ENCODE results near the gene HOXB6. TPM values are rescaled to one million over a fixed set of nuclear protein-coding genes. Genes with fewer than 3 reads are reported as not detected.

HOXB6 gene
- polyA plus RNA-seq, 3 donors from 2014 or later, result not detected

DNA sequence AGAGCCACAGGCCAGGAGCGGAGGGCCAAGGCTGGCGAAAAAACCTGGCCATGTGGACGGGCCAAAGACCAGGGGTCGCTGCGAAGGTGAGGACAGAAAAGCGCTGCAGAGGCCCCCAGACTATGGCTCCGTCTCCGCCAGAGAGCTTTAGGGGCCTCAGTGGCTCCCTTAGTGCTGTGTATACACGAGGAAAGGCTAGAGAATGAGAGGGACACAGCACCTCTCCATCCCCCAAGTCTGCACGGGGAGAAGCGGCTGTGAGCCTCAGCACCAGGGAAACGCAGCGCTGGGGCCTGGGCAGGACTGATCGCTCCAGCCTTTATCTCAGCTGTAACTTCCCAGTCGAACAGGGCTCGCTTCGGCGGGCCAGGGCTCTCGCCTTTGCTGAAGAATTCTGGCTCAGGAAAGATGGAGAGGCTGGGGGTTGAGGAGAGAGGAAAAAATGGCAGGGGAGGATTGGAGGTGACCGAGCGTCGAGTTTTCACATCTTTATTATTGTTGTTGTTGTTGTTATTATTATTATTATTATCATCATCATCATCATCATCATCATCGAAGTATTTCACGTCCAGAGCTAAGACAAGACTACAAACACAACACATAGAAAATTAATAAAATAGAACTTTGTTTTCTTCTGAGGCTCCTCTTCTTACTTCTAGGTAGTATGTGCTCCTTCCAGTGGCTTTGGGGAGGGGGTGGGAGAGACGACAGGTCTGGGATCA, 9.3 kb downstream of the HOXB6 start:
- H3K4me1 Mint-ChIP-seq, result peaks cover 42 to 61% of the 10 kb centered on the region in 2 donors
- H3K27ac Mint-ChIP-seq, result no peak overlapping the region
- H3K9me3 Mint-ChIP-seq, result no peaks in the 10 kb centered on the region
- H3K27me3 Mint-ChIP-seq (ENCODE audit: low read depth in 3 of 3), result peaks cover 48 to 64% (median 51%) of the 10 kb centered on the region in 3 donors
- DNase-seq, result no peak
- peak overlapping the region in 3 of 5 donors; percentile 7 to 47 (median 42) for H3K4me3 Mint-ChIP-seq
- H3K36me3 Mint-ChIP-seq, result peaks cover 0 to 3% (median 3%) of the 10 kb centered on the region in 3 donors

DNA sequence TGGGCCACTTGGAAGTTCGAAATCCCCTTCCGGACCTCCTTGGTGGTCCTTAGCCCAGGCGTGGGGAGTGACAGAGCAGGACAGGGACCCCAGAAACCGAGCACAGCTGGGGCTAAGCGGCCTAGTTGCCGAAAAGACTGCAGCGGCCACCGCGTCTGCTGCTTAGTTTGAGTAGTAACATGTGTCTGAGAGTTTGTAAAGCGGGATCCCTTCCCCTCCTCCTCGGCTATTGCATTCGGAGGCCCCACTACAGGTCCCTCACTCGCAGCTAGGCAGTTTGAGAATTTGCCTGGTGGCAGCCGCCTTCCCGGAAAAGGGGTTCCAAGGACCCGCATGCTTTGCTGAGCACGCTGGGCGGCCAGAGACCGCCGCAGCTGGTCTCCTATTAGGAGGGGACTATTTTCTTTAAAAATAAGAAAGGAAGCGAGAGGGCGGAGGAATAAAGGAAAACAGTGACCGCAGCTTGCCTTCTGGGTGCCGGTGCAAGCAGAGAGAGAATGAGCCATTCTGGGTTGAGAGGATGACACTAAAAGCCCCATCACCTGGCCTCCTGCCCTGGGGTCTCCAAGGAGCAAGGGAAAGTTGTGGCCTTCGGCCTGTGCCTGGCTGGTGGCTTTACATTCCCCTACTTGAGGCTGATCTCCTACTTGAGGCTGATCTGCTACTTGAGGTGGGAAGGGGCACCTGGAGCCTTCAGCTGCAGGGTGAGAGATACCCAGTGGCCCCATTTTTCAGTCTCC, 10.1 kb downstream of the HOXB6 start:
- H3K4me1 Mint-ChIP-seq, result peaks cover 42 to 61% of the 10 kb centered on the region in 2 donors
- H3K9me3 Mint-ChIP-seq, result no peaks in the 10 kb centered on the region
- peaks cover 0 to 3% (median 3%) of the 10 kb centered on the region in 3 donors for H3K36me3 Mint-ChIP-seq
- H3K27ac Mint-ChIP-seq, result no peak overlapping the region
- peaks cover 43 to 67% (median 44%) of the 10 kb centered on the region in 3 donors for H3K27me3 Mint-ChIP-seq (ENCODE audit: low read depth in 3 of 3)
- peak overlapping the region in 1 of 5 donors; percentile 42 for H3K4me3 Mint-ChIP-seq
- DNase-seq, result no peak

DNA sequence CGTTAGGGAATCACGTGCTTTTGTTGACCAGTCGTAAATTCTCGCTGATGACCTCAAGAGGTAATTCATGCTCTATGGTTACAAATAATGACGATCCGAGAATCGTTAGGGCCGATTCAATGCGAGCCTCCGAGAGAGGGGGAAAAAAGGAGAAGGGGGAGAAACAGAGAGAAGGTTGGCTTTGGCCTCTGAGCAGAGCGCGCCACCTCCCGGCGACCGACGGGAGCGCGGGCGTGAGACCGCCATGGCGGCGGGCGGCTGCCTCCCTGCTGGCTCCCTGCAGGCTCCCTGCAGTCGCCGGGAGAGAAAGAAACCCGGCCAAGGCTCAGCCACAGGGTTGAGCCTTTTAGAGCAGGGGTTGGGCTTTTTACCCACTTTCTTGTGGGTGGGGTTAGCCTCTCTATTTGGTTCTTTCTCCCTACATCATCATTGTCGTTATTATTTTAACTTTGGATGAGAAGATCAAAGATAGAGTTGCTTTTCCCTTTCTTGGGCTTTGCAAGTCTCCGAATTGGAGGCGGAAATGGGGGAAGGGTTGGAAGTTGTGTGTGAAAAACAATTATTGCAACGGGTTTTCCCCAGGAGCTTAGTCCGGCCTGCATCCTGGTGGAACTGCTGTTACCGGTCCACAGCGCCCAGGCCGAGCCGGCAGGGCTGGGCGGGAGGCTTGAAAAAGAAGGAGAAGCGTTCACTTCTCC, 10.8 kb downstream of the HOXB6 start:
- Mint-ChIP-seq H3K27me3 (ENCODE audit: low read depth in 3 of 3) (peaks cover 38 to 65% (median 43%) of the 10 kb centered on the region in 3 donors), H3K36me3 (peaks cover 0 to 3% (median 3%) of the 10 kb centered on the region in 3 donors), H3K4me3 (peak overlapping the region; percentile 78 to 88 (median 83)), H3K27ac (no peak overlapping the region), H3K4me1 (peaks cover 42 to 59% of the 10 kb centered on the region in 2 donors), H3K9me3 (no peaks in the 10 kb centered on the region)
- peak; percentile 74 to 80 (median 78) for DNase-seq

DNA sequence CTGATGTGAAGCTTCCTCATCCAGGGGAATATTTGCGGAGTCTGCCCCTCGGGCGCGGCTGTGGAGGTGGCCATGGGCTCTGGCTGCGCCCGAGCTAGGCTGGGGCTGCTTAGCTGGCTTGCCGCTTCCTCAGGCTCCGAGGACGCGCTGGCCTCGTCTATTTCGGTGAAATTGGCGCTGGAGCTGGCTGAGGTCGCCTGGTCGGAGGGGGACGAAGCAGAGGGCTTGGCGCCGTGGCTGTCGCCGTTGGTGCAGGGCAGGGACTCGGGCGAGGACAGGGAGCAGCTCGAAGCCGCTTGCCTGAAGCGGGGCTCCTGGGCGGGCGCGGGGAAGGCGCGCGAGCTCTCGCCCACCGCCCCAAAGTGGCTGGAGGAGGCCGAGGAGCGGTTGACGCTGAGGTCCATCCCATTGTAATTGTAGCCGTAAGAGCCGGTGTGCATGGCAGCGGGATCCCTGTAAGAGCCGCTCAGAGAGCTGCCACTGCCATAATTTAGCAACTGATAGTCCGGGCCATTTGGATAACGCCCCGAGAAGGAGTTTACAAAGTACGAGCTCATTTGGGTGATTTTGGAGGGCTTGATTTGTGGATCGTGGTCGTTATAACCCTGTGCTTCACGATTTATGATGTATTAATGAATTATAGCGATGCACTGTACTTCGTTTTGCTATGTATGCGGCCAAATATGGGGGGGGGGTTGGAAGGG, 11.5 kb downstream of the HOXB6 start, which contains the start of gene HOXB5:
Gene HOXB5, minus strand, starts transcription at position 654 of the 704 bp plus-strand sequence. Its CDS starts 97 bp downstream, at position 557.
- Mint-ChIP-seq H3K4me1 (peaks cover 35 to 52% of the 10 kb centered on the region in 2 donors), H3K27ac (peak within 1 kb of the TSS in 1 of 6 donors; percentile 20), H3K36me3 (peaks cover 0 to 3% (median 3%) of the 10 kb centered on the region in 3 donors), H3K9me3 (no peaks in the 10 kb centered on the region), H3K4me3 (peak within 1 kb of the TSS; percentile 78 to 88 (median 83)), H3K27me3 (ENCODE audit: low read depth in 3 of 3) (peaks cover 37 to 59% (median 43%) of the 10 kb centered on the region in 3 donors)
- DNase-seq, result no peak

DNA sequence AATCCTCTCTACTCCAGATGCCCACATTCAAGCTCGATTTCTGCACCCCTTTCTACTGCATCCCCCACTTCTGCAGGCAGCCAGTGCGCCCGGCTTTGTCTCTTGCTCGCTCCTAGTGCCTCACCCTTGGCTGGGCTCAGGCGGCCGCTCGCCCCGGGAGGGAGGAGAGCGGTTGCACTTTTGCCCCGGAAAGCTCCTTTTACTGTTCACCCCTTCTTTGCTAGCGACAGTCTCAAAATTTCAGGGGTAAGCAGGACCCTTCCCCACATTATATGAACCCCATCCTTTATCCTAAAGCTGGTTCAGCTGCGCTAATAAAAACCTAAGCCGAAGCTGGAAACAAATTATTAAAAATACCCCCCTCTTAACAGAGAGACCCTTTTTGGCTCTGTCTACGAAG, 12.2 kb downstream of the HOXB6 start:
- no peak overlapping the region for H3K27ac Mint-ChIP-seq
- H3K9me3 Mint-ChIP-seq, result no peaks in the 10 kb centered on the region
- peaks cover 32 to 54% (median 41%) of the 10 kb centered on the region in 3 donors for H3K27me3 Mint-ChIP-seq (ENCODE audit: low read depth in 3 of 3)
- DNase-seq, result no peak
- H3K36me3 Mint-ChIP-seq, result peaks cover 0 to 3% (median 3%) of the 10 kb centered on the region in 3 donors
- peak overlapping the region; percentile 78 to 88 (median 83) for H3K4me3 Mint-ChIP-seq
- H3K4me1 Mint-ChIP-seq, result peaks cover 29 to 45% of the 10 kb centered on the region in 2 donors

DNA sequence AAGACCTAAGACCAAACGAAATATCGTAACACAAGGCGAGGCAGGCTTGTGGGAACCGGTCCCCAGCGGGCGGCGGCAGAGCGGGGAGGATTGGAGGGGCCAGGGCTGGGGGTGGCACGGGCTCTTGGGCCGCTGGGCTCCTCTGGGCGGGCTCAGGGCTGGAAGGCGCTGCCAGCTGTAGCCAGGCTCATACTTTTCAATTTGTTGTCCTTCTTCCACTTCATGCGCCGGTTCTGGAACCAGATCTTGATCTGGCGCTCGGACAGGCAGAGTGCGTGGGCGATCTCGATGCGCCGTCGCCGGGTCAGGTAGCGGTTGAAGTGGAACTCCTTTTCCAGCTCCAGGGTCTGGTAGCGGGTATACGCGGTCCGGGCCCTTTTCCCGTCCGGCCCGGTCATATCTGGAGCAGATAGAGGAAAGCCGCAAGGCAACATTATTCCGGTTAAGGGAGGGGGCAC, 12.7 kb downstream of the HOXB6 start:
- Mint-ChIP-seq H3K9me3 (no peaks in the 10 kb centered on the region), H3K4me3 (peak overlapping the region in 2 of 5 donors; percentile 38 to 83)

DNA sequence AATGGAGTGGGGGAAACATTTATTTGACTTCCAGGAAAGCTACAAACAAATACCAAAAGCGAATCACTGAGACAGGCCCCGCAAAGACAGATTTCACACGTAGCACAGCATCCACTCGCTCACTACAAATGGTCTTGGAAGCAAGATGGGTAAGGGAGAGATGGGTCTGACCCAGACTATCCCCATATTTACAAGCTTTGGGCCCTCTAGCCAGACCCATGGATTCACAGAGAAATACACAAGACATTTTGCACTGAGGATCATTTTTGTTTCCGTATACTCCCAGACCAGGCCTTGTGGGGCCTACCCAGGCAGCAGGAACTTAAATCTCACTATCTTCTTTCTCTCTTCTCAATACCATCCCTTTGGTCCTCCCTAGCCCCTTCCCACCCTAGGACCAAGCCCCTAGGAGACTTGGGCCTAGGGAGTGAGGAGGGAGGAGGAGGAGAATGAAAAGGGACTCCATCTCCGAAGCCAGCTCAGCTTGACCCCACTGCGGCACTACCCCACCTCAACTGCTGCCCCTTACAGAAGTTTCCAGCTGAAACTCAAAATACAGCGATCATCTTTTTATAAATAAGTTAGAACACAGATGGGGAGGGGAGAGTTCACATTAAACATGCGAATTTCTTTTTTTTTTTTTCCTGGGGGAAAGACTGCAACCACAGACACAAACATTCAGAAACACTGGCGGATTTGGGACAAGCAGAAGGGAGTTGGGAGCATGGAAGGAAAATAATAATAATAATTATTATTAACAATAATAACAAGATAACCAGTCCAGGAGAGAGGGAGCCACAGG, 13.3 kb downstream of the HOXB6 start:
- peaks cover 23 to 45% (median 39%) of the 10 kb centered on the region in 3 donors for H3K27me3 Mint-ChIP-seq (ENCODE audit: low read depth in 3 of 3)
- H3K36me3 Mint-ChIP-seq, result peaks cover 0 to 3% (median 3%) of the 10 kb centered on the region in 3 donors
- peaks cover 20 to 36% of the 10 kb centered on the region in 2 donors for H3K4me1 Mint-ChIP-seq
- no peak for DNase-seq
- no peaks in the 10 kb centered on the region for H3K9me3 Mint-ChIP-seq
- peak overlapping the region in 2 of 5 donors; percentile 38 to 83 for H3K4me3 Mint-ChIP-seq
- H3K27ac Mint-ChIP-seq, result no peak overlapping the region

More for the DNA sequence above, 12.7 kb downstream of the HOXB6 start:
- no peak overlapping the region for H3K27ac Mint-ChIP-seq
- DNase-seq, result no peak
- H3K27me3 Mint-ChIP-seq (ENCODE audit: low read depth in 3 of 3), result peaks cover 29 to 49% (median 42%) of the 10 kb centered on the region in 3 donors
- H3K4me1 Mint-ChIP-seq, result peaks cover 24 to 40% of the 10 kb centered on the region in 2 donors
- H3K36me3 Mint-ChIP-seq, result peaks cover 0 to 3% (median 3%) of the 10 kb centered on the region in 3 donors

DNA sequence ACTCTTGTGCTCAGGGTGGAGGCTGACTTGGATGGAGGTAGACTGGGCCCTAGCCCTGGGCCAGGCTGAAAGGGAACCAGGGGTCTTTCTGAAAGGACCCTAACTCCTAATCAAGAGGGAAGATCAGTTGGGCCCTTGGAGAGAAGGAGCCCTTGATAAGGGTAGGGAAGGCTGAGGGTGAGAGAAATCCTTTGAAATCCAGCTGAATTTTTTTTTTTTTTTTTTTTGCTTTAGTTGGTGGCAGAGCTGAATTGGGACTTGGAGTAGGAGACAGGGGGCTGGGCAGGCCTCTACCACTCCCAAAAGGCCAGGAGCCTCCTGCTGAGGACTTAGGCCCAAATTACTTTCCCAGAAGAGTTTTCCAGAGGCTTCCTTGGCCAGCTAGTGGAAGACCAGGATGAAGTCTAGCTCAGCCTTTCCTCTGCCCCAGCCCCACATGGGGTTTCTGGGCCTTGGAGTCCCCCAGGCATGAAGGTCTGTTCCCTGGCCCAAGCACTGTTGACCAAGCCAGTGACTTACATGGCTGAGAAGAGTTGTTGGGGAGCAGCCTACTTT, 14.1 kb downstream of the HOXB6 start:
- H3K27ac Mint-ChIP-seq, result no peak overlapping the region
- H3K9me3 Mint-ChIP-seq, result no peaks in the 10 kb centered on the region
- H3K27me3 Mint-ChIP-seq (ENCODE audit: low read depth in 3 of 3), result peaks cover 22 to 47% (median 38%) of the 10 kb centered on the region in 3 donors
- H3K4me1 Mint-ChIP-seq, result peaks cover 25 to 36% of the 10 kb centered on the region in 2 donors
- DNase-seq, result no peak
- H3K4me3 Mint-ChIP-seq, result peak overlapping the region in 1 of 5 donors; percentile 38
- H3K36me3 Mint-ChIP-seq, result no peaks in the 10 kb centered on the region

DNA sequence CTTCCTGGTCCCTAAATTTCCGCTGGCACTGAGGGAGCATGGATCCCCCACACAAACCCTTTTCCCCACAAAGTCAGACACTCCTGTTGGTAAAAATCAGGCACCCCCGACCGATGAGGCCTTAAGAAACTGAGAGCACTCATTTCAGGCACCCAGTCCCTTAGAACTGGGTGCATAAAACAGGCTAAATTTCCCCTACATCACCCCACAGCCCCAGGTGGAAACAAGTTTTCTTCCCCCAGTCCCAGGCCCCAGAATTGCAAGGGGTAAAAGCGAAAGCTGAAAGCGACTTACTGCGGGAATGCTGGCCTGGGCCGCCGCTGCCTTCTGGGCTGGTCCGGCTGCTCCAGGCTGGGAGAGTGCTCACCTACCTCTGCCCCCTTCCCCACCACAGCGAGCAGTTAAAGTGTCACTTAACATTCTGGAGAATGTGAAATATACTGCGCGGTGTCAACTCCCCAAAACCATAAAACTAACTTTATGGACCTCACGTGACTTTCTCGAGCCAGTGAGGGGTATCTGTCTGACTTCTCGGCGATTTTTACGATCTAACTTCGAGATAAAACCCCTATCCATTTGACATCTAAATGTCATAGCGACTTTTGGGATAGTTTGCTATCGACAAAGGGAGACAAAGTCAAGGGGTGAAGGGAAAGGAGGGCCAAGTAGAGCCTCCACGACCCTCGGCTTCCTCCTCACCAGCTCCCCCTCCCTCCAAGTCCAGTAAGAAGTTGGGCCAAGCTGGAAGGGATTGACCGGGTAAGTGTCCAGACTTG, 14.8 kb downstream of the HOXB6 start, which contains the start of gene HOXB3:
Gene HOXB3, minus strand, starts transcription at position 411 of the 776 bp plus-strand sequence. CDS start 37,767 bp downstream, outside the sequence.
- Mint-ChIP-seq H3K4me1 (peaks cover 31 to 39% of the 10 kb centered on the region in 2 donors), H3K4me3 (peak within 1 kb of the TSS in 1 of 5 donors; percentile 38), H3K27me3 (ENCODE audit: low read depth in 3 of 3) (peaks cover 24 to 51% (median 36%) of the 10 kb centered on the region in 3 donors), H3K36me3 (no peaks in the 10 kb centered on the region), H3K27ac (no peak within 1 kb of the TSS), H3K9me3 (no peaks in the 10 kb centered on the region)
- DNase-seq, result no peak

DNA sequence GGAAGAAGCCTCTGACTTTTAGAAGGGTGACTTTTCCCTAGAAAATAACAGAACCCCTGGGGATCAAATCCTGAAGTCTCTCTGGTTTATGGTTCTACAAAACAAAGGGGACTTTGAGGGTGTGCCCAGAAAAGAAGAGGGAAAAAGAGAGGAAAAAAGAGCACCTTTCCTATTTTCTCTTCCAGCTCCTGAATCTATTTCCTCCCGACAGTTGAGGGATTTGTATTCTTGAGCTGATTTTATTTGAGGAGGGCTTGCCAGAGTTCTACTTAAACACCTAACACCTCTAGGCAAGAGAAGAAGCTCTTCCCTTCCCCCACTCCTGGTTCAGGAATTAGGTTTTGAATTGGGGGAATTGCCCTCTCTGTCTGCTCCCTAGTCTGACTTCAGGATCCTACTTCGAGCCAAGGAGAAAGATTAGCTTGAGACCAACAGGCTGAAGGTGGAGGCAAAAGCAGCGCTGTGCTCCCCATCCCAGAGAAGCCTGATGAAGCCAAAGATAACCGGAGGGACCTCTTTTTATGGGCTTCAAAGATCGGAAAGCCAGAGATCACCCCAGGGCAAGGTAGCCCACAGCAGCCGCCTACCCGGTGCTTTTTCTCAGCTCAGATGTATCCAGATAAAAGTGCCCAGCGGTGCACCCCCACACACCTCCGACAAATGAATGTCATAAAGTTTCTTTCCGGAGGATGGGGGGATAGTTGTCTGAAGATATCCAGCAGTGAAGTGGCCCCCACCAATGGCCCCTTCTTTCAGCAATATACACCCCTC, 15.5 kb downstream of the HOXB6 start:
- Mint-ChIP-seq H3K27me3 (ENCODE audit: low read depth in 3 of 3) (peaks cover 24 to 48% (median 37%) of the 10 kb centered on the region in 3 donors), H3K4me1 (peaks cover 34 to 44% of the 10 kb centered on the region in 2 donors), H3K9me3 (no peaks in the 10 kb centered on the region), H3K36me3 (no peaks in the 10 kb centered on the region), H3K4me3 (no peak overlapping the region), H3K27ac (no peak overlapping the region)
- DNase-seq, result no peak

DNA sequence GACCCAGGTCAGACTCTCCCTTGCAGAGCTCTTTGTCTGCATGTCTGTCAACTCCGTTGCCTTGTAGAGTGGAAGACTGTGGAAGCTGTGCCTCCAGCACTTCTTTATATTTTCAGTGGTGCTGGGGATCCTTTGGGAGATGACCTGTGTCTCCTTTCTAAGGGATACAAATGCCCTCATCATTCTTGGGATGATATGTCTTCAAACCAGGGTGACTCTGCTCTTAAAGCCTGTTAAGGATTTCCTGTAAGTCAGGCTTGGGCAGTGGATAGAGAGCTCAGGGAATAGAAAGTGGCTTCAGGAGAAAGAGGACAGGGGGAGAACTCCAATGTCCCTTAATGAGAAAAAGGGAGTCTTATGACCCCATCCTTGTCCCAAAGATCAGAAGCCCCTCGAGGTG, 16.3 kb downstream of the HOXB6 start:
- no peak overlapping the region for H3K4me3 Mint-ChIP-seq
- no peaks in the 10 kb centered on the region for H3K36me3 Mint-ChIP-seq

More for the DNA sequence above, 16.3 kb downstream of the HOXB6 start:
- Mint-ChIP-seq H3K9me3 (no peaks in the 10 kb centered on the region), H3K27ac (no peak overlapping the region), H3K27me3 (ENCODE audit: low read depth in 3 of 3) (peaks cover 29 to 41% (median 40%) of the 10 kb centered on the region in 3 donors), H3K4me1 (peaks cover 30 to 42% of the 10 kb centered on the region in 2 donors)
- no peak for DNase-seq

All from immature natural killer cell (primary cell).